Gastrocnemius medialis (tissue), 4 donors: ENCODE results near the gene STPG3.

Experiments
- POLR2A ChIP-seq, 2 donors: fragments of 450-650 bp; IDR thresholded peaks; one replicate each; pipeline ENCODE4 v1.6.1; 2017; ENCODE audit warnings: antibody characterized with exemption in 2 of 2, mild to moderate bottlenecking in 2 of 2, moderate library complexity in 2 of 2
- TF ChIP-seq, protein P1 (sequence below), 5 experiments: fragments of 450-650 bp in 3 of 5; fragments of 200-600 bp in 2 of 5; sonication (generic) in 2 of 5; IDR thresholded peaks in 4 of 5; conservative IDR thresholded peaks in 1 of 5; 1 replicate in 4 of 5; 2 replicates in 1 of 5; pipeline ENCODE4 v1.5.1; 2016 to 2019; ENCODE audit warnings: antibody characterized with exemption in 5 of 5, mild to moderate bottlenecking in 3 of 5, moderate library complexity in 3 of 5

- TF ChIP-seq, protein P1, sequence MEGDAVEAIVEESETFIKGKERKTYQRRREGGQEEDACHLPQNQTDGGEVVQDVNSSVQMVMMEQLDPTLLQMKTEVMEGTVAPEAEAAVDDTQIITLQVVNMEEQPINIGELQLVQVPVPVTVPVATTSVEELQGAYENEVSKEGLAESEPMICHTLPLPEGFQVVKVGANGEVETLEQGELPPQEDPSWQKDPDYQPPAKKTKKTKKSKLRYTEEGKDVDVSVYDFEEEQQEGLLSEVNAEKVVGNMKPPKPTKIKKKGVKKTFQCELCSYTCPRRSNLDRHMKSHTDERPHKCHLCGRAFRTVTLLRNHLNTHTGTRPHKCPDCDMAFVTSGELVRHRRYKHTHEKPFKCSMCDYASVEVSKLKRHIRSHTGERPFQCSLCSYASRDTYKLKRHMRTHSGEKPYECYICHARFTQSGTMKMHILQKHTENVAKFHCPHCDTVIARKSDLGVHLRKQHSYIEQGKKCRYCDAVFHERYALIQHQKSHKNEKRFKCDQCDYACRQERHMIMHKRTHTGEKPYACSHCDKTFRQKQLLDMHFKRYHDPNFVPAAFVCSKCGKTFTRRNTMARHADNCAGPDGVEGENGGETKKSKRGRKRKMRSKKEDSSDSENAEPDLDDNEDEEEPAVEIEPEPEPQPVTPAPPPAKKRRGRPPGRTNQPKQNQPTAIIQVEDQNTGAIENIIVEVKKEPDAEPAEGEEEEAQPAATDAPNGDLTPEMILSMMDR (IDR thresholded peaks at IDR 0.05 in 4 of 5, conservative IDR thresholded peaks at IDR 0.05 in 1 of 5): no peak
- no peak for TF ChIP-seq POLR2A (IDR thresholded peaks at IDR 0.05)
Measured at GRCh38 chr9:137275588-137276472, 24.7 kb downstream of the STPG3 start.
